Left colon (tissue), 2 donors: ENCODE results near the gene TXNRD2. TPM values are rescaled to one million over a fixed set of nuclear protein-coding genes. Genes with fewer than 3 reads are reported as not detected.
"Not testable (repeated sequence)": the region's sequence is repeated elsewhere in the genome, so short reads cannot be mapped to it uniquely, and the experiment has no call there.

Experiments used
- ATAC-seq: fragments of 200-7000 bp; cut with Tn5 transposase; one replicate; pipeline ENCODE4 v1.9.1; 2020; ENCODE audit warnings: mild to moderate bottlenecking, moderate library complexity
- DNase-seq, 2 donors: peaks; one replicate each; pipeline ENCODE4 v3.0.0-alpha.2; 2020
- intact Hi-C, 2 donors: fragments of 100-400 bp; cut with DNase I in 1 of 2; cut with micrococcal nuclease in 1 of 2; formaldehyde crosslinking; loops; one replicate each; pipeline versions ENCODE4 v1.11.2 to v1.14.0; 2022; cut with DNase I, micrococcal nuclease
- total RNA-seq, 2 donors: library from RNA; stranded (reverse); fragmentation: NEBNext Ultra II Directional; extraction: Animal tissue kit (Norgen Biotek cat#: 25700); gene quantifications; one replicate each; pipeline ENCODE4 v1.2.1, GENCODE V29; 2021
- donor health status: DM: no; HTN: no; CAD: no.
- donor health status: DM: yes; HTN: yes; CAD: no.

TXNRD2 gene
- total RNA-seq, 2 donors from 2014 or later, result 18.2 to 21.5 TPM

DNA sequence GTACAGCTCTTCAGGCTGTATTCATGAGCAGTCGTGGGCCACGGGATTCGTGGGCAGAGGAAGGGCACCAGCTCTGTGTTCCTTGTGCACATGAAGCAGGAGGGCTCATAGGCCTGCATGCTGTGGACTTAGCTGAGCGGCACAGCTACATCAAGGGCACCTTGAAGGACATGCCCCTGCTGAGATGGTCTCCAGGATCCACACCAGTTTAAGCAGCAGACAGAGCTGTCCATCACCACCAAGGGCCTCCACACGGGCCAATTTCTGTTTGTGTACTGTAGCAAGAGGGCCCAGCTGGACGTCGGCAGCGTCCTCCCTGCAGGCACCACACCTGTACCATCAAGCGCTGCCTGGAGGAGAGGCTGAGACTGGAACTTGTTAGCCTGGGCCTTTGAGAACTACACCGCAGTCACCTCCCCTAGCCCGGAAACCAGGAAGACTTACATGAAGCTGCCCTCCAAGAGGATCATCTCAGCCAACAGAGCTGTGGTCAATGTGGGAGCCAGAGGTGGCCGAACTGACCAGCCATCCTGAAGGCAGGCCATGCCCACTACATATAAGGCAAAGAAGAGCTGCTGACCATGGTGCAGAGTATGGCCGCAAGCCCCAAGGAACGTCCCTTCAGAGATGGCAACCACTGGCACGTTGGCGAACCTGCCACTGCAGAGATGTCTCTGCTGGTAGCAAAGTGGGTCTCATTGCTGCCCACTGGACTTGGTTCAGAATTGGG, 54.2 kb downstream of the TXNRD2 start:
- intact Hi-C loops, result no loop called here
- peak in 1 of 2 donors; percentile 19 for DNase-seq
- ATAC-seq, result no peak

DNA sequence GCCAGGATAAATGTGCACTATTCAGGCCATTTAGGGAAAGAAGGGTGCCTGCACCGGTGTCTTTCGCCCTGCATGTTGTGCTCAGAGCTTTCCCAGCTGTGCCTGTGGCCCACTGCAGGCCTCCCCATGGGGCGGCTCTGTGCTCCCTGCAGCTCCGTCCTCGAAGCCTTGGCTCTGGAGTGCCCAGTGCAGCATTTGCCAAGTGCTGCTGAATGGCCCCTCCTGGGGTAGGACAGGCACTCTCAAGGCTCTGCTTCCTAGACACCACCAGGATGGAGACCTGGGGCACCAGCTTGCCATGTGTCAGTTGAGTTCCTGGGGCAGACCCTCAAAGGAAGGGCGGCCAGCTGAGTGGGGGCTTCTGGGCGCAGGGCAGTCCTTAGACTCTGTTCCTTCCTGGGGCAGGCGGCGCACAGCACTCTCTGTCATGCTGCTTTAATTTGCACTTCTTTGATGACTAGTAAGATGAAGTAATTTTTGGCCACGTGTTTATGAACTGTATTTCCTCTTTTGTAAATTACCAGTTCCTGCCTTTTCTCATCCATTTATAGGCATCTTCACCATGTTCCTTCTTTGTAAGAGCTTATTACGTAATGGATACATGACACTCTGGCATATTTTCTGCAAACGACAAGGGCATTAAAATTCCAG, 54.9 kb downstream of the TXNRD2 start:
- intact Hi-C loops, result no loop called here
- no peak for ATAC-seq
- DNase-seq, result peak in 1 of 2 donors; percentile 24

DNA sequence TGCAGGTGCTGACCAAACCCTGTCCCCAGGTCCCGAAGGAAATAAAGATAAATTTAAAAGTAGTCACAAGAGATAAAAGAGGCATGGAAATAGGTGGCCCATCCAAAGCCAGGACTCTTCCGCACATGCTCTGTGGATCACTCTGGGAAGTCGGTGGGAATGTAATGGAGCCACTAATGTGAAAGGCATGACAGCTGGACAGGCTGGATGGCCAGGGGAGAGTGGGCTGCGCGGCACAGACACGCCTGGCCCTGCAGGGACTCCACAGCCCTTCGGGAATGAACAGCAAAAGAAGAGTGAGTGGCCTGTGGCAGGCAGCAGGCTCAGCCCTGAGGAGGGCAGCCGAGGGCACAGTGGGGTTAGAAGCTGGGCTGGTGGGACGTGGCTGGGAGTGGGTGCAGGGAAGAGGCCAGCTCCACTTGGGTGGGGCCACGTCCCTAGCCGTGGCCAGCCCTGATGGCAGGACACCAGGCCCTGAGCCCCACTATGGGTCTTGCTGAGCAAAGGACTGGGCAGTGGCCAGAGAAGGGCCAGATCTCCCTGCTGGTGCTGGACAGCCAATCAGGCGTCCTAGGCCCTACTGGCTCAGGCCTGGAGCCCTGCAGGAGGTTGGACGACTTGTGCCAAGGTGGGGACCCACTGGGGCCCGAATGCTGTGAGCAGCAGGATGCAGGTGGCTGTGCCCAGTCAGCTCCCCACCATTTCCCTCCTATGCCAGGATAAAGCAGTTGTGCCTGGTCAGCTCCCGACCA, 55.6 kb downstream of the TXNRD2 start:
- DNase-seq (peak in 1 of 2 donors; percentile 18), ATAC-seq (no peak)
- intact Hi-C loops, result no loop called here

DNA sequence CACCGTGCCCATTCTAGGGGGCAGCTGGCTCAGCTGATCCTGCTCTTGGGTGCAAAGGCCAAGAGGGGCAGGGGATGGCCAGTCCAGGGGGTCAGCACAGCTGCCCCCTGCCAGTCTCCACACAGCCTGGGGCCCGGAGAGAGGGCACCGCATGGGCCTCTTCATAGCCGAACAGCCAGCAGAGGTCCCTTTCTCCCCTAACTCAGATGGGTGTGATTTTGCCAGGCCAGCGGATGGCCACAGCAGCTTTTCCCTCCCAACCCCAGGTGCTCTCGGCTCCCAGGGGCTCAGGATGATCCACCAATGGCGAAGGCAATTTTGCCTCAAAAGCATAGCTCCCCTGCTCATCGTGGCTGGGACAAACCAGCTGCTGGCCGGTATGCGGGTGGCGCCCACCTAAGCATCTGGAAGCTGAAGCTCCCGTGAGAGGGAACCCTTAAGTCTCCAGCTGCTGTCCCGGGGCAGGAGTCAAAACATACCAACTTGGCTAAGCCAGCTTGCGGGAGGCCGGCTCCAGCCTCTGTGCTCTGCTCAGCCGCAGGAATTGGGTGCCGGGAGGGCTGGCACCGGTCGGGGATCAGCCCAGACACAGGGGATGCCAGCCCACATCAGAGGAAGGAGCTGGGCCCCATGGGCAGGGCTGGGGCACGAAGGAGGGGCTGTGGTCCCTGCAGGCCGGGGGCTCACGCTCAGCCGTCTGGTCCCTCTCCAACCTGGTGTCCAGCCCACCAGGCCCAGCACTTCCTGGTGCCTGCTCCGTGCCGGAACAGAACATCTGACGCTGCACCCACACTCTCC, 56.5 kb downstream of the TXNRD2 start:
- DNase-seq, result peak in 1 of 2 donors; percentile 21
- no peak for ATAC-seq
- intact Hi-C loops, result no loop called here

DNA sequence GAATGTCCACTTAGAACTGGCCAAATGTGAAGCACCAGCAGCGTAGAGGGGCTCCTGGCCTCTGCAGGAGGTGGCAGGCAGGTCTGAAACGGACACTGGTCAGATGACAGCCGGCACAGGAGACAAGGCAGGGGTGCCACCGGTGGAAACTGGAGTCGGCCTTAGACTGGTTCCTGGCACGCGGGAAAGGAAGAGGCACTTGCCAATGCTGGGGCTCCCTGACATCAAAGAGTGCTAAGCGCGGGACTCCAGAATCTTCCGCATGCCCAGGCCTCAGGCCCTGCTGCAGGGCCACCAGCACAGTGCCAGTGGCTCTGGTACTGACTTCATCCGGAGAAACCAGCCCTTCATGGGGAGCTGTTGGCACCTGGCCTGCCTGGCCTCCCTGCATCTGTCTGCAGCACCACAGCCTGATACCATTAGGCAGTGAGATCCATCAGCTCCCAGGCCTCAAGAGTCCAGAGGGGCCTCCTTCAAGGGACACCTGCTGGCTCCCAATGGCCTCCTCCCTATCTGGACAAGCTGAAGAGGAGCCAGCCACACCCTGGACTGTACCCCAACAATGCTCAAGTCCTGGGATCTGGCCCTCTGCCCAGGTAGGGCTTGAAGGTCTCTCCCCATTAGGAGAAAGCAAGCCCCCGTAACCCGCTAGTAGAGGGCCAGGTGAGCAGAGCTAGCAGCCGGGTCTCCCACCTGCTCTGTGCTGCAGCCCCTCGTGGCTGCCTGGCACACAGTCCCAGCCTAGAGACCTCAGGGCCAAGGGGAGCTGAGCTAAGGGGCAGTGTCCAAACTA, 57.3 kb downstream of the TXNRD2 start:
- DNase-seq (peak in 1 of 2 donors; percentile 14), ATAC-seq (no peak)
- intact Hi-C loops, result no loop called here

DNA sequence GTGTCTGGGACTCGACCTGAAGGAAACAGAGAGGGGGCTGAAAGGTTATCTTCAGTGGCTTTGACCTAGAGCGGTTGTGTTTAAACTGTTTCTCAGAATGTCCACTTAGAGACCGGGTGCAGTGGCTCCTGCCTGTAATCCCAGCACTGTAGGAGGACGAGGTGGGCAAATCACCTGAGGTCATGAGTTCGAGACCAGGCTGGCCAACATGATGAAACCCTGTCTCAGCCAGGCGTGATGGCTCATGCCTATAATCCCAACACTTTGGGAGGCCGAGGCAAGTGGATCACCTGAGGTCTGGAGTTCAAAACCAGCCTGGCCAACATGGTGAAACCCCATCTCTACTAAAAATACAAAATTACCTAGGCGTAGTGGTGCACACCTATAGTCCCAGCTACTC, 58.2 kb downstream of the TXNRD2 start:
- ATAC-seq, intact Hi-C loops: not testable (repeated sequence)
- DNase-seq, result peak in 1 of 2 donors; percentile 10

DNA sequence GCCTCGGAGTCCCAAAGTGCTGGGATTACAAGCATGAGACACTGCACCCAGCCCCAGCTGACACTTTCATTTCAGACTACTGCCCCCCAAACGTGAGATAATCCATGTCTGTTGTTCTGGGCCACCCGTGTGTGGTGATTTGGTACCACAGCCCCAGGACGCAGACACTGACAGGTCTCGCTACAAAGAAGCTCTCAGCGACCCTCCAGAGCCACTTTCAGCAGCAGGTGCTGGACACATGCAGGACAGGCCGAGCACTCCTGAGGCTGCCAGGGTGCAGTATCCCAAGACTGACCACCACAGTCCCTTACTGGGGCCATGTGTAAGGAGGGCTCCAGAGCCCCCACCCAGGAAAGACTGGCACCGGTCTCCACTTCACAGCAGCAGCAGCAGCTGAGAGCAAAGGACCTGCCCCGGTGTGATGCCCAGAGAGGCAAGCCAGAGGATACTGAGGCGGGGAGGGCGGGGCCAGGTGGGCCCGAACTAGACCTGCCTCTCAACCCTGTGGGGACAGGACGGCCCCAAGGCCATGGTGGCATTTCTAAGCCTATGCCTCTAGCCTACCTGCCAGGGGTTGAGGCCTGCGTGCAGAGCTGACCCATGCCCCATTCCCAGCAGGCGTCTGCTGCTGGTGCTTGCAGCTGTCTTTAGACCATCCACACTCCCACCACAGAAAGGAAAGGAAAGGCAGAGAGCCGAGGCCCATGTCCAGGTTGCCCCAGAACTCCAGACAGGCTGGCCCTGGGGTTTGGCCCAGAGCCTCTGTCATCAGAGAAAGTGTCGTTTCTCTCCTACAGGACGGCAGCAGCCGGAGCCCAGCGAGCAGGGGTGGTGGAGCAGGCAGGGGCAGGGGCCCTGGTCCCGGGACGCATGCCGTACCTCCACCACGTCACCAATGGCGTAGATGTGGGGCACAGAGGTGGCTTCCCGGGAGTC, 58.9 kb downstream of the TXNRD2 start:
- DNase-seq, result peak in 1 of 2 donors; percentile 16
- intact Hi-C loops, result no loop called here
- ATAC-seq, result no peak

DNA sequence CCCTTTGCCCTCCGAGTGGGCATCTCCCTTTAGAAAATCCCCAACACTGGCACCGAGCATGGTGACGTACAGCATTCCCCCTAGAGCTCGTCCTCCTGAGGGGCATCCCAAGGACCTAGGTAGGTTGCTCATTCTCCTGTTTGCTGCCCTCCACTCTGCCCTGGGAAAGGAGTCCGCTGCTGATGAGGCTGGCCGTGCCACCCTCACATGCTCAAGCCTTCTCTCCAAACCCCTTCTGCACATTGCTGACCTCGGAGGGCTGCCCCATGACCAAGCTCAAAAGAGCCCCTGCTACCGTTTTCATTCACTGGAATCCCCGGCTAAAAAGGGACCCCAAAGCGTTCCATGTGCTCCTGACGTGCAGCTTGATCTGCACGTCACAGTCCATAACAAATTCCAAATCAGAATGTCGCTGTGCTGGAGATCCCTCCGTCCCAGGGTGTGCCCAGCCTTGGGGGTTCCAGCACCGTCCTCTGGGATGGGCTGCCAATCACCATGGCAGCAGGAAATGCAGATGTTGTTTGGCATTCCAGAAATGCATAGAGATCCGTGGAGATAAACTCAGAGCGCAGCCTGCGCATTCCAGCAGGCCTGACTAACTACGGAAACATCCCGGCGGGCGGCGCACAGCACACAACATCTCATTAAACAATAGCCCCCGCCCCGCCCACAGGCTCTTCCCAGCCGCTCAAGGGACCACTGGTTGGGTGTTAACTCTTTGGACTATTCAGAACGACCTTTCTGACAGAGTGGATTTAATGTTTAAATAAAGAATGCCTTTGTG, 60.6 kb downstream of the TXNRD2 start:
- no peak for ATAC-seq
- intact Hi-C loops, result no loop called here
- peak in 1 of 2 donors; percentile 24 for DNase-seq

DNA sequence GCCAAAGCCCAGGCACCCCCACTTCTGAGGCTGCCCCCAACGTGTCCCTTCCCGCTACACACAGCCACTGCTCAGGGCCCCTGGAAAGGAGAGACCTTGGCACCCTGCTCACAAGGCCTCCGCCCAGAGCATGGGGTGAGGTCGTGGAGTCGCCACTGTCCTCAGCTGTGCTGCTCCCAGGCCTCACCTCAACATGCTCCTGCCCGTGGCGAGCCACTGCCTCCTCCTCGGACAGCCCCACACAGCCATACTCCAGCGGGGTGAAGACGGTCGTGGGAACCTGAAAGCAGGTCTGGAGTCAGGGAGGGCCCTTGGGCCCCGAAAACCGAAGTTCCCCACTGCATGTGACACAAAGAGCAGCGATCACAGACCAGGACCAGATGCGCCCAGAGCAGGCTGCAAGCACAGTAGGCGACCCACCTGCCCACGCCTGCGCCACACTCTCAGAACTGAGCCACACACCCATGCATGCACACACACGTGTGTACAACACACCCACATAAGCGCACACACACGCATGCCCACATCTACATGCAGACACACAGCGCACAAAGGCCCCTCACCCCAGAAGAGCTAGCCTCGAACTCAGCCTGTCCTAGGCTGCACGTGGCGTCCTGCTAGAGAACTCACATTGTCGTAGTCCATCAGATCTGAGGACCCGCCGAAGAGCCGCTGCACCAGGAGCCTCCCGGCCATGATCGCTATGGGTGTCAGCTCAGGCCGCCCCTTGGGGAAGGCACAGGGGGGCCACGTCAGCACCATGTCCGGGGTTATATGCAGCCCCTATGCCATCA, 61.4 kb downstream of the TXNRD2 start:
- ATAC-seq (no peak), DNase-seq (peak in 1 of 2 donors; percentile 18)
- intact Hi-C loops, result no loop called here

DNA sequence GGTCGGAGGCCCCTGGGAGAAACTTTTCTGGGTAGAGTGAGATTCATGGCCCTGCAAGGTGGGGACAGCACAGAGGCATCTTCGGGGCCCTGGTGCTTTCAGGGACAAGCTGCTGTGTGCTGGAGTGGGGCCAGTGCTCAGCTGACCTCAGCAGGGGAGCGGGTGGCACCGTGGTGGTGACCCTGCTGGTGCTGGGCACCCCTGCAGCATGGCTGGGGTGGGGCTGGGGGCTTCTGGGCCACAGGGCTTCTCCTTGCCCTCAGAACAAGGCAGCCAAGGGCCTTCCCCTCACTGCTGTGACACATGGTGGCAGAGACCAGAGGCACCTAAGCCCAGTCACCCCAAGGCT, 62.0 kb downstream of the TXNRD2 start:
- DNase-seq, result peak in 1 of 2 donors; percentile 8
- intact Hi-C loops, result no loop called here
- no peak for ATAC-seq

DNA sequence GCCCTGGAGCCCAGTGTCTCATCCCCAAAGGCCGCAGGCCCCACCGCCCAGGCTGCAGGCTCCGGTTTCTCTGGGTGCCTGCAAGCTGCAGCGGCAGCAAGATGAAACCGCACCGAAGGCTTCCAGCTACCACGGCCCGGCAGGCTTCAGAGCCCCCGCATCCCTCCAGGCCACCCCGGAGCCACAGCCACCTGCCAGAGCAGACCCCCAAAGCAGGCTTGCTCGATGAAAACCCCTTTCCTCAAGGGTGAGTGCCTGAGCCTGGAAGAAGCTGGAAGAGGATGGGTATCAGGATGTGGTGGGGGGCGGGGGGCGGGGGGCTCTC, 62.4 kb downstream of the TXNRD2 start:
- ATAC-seq (no peak), DNase-seq (peak in 1 of 2 donors; percentile 4)
- intact Hi-C loops, result no loop called here

DNA sequence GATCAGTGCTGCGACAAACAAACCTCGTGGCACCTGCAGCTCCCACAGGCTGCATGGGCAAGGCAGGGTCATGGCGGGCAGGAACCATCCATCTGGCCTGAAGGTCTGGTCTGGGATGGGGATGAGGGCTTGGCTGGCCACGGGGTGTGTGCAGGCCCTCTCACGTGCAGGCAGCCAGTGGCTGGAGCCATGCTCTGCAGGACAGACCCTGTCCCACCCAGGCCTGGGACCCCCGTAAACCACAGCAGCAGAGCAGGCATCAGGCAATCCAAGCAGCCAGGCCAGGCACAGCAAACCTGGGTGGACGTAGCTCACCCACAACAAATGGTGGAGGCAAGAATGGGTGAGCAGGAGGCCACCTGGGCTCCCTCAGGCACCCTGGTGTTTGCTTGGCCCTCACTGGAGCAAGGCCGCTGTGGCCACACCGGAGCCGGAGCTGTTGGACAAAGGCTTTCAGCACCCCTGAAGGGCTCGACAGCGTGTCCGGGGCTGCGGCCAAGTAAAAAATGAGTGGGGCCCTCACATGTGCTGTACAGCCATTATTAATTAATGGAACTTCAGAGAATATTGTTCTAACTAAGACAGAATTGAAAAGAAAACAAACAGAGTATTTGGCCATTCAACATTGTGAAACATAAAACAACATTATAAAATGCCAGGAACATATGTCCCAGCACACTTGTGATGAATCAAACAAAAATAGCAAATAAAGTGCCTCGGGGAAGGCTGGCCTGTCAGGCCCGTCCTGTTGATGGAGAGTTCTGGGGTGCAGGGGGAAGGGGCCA, 63.0 kb downstream of the TXNRD2 start:
- ATAC-seq (no peak), DNase-seq (peak in 1 of 2 donors; percentile 20)
- intact Hi-C loops, result no loop called here

DNA sequence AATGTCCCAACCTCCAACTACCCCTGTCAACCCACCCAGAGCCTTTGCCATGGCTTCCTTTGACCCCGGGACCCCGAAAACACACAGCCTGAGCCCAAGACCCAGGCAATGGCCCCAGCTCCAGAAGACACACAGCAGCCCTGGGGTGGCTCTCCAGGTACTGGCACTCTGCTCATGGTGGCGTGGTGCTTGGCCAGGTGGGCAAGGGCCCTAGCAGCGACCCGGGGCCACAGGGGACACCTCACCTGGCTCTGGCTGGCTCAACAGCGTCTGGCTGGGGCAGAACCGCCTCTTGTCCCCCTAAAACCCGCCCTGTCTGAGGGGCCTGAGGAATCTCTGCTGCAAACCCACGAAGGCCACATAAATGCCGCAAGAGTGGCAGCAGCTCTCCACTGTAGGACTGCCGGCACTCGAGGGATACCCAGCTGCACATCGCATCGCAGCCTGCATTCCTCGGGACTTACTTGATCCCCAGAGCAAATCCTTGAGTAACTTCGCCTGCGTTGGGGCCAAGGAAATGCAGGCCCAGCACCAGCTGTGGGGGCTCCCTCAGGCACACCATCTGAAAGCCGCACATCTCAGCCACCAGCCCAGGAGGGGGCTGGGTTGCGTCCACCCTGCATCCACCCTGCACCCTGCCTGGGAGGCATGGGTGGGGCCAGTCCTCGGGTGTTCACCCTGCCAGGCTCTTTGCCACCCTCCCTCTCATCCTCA, 63.8 kb downstream of the TXNRD2 start:
- peak in 1 of 2 donors; percentile 19 for DNase-seq
- intact Hi-C loops, result no loop called here
- no peak for ATAC-seq

DNA sequence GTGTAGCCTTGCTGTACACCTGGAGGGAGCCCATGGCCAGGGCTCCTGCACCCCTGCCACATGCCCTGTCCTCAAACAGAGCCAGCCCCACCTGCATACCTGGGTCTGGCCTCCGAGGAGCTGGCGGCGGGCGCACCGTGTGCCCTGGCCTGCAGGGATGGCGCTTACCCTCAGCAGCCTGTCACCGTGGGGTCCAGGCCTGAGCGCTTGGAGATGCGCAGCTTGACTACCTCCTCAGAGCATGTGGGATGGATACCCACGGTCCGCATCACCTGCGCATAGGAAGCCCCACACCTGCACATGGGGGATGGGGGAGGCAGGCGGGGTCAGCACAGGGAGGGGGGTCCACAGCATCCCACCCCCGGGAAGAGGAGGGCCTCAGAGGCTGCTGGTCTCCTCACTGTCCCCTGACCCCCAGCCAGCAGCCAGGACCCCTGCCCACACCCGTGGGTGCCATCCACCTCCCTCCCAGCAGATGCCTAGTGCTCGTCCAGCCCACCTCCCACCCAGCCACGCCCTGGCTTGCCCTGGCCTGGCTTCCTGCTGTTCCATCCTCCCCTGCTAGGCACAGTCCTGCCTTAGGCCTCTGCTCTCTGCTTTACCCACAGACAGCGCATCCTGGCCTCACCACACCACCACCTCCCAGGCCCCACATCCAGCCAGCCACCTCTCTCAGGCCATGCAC, 64.5 kb downstream of the TXNRD2 start:
- no peak for ATAC-seq
- DNase-seq, result peak in 1 of 2 donors; percentile 21
- intact Hi-C loops, result no loop called here
